GM23338 (cell line): ENCODE data around the gene EMC1. TPM values are rescaled to one million over a fixed set of nuclear protein-coding genes. Genes with fewer than 3 reads are reported as not detected.

Source experiments
- ATAC-seq: fragments of 200-7000 bp; cut with Tn5 transposase; 3 replicates; pipeline ENCODE4 v1.9.1; 2020
- DNase-seq: peaks from one replicate; pipeline ENCODE4 v3.0.0-alpha.2; 2015; ENCODE audit warnings: low spot score
- H2AFZ ChIP-seq: fragments of 200-600 bp; sonication (generic); 2 replicates; pipeline ENCODE4 v1.8.0; 2016; ENCODE audit warnings: antibody characterized with exemption, mild to moderate bottlenecking, moderate library complexity
- H3F3A ChIP-seq: fragments of 200-600 bp; sonication (generic); replicated peaks from 2 replicates; pipeline ENCODE4 v1.8.0; 2017; ENCODE audit warnings: antibody characterized with exemption, mixed run types, low read depth
- H3K27ac ChIP-seq: fragments of 200-600 bp; sonication (generic); 2 replicates; pipeline ENCODE4 v1.6.1; 2016; ENCODE audit warnings: low read depth
- H3K27me3 ChIP-seq: fragments of 200-600 bp; sonication (generic); 2 replicates; pipeline ENCODE4 v1.8.0; 2016; ENCODE audit warnings: mild to moderate bottlenecking, mixed run types, moderate library complexity; ENCODE audit not compliant: insufficient read depth
- H3K36me3 ChIP-seq: fragments of 200-600 bp; sonication (generic); 2 replicates; pipeline ENCODE4 v1.8.0; 2016; ENCODE audit warnings: mild to moderate bottlenecking; ENCODE audit not compliant: insufficient read depth
- H3K4me1 ChIP-seq: fragments of 200-600 bp; sonication (generic); 2 replicates; pipeline ENCODE4 v1.8.0; 2016; ENCODE audit warnings: mild to moderate bottlenecking, moderate library complexity; ENCODE audit not compliant: insufficient read depth
- H3K4me2 ChIP-seq: fragments of 200-600 bp; sonication (generic); 2 replicates; pipeline ENCODE4 v1.7.1; 2017; ENCODE audit warnings: mixed run types
- H3K4me3 ChIP-seq: fragments of 200-600 bp; sonication (generic); 2 replicates; pipeline ENCODE4 v1.6.1; 2016; ENCODE audit warnings: mixed run types
- H3K79me2 ChIP-seq: fragments of 200-600 bp; sonication (generic); replicated peaks from 2 replicates; pipeline ENCODE4 v1.8.0; 2017; ENCODE audit warnings: mild to moderate bottlenecking; ENCODE audit not compliant: insufficient read depth
- H3K9me2 ChIP-seq: fragments of 200-600 bp; sonication (generic); 2 replicates; pipeline ENCODE4 v1.8.0; 2017; ENCODE audit not compliant: insufficient read depth
- H4K20me1 ChIP-seq: fragments of 200-600 bp; sonication (generic); replicated peaks from 2 replicates; pipeline ENCODE4 v1.8.0; 2017; ENCODE audit warnings: mild to moderate bottlenecking; ENCODE audit not compliant: insufficient read depth
- H3K27ac Mint-ChIP-seq: 2 replicates; pipeline ENCODE4 v1.8.0; 2020; ENCODE audit warnings: inconsistent platforms, mild to moderate bottlenecking, moderate library complexity, mixed read lengths
- H3K27me3 Mint-ChIP-seq: 3 replicates; pipeline ENCODE4 v1.8.0; 2022; ENCODE audit warnings: low read depth, mild to moderate bottlenecking, moderate library complexity, mixed read lengths, inconsistent platforms; ENCODE audit not compliant: insufficient read depth, poor library complexity
- H3K36me3 Mint-ChIP-seq: 3 replicates; pipeline ENCODE4 v1.8.0; 2021; ENCODE audit warnings: low read depth, mild to moderate bottlenecking, inconsistent platforms, moderate library complexity, mixed read lengths
- H3K4me1 Mint-ChIP-seq: 3 replicates; pipeline ENCODE4 v1.8.0; 2020; ENCODE audit warnings: mild to moderate bottlenecking, inconsistent platforms, mixed read lengths
- H3K4me3 Mint-ChIP-seq: 3 replicates; pipeline ENCODE4 v1.8.0; 2021; ENCODE audit warnings: moderate library complexity, mild to moderate bottlenecking, inconsistent platforms, mixed read lengths
- H3K9me3 Mint-ChIP-seq: 3 replicates; pipeline ENCODE4 v1.8.0; 2020; ENCODE audit warnings: moderate library complexity, mild to moderate bottlenecking, inconsistent platforms, mixed read lengths
- EZH2 ChIP-seq: fragments of 200-600 bp; sonication (generic); IDR thresholded peaks from one replicate; pipeline ENCODE4 v1.8.0; 2017; ENCODE audit warnings: antibody characterized with exemption, mild to moderate bottlenecking, low read depth; ENCODE audit not compliant: unreplicated experiment
- EZH2phosphoT487 ChIP-seq: fragments of 200-600 bp; sonication (generic); IDR thresholded peaks from one replicate; pipeline ENCODE4 v1.8.1; 2018; ENCODE audit warnings: antibody characterized with exemption; ENCODE audit not compliant: unreplicated experiment
- NANOG ChIP-seq: IDR thresholded peaks from 2 replicates; pipeline ENCODE4 v1.6.1; 2016; ENCODE audit warnings: antibody characterized with exemption, borderline replicate concordance
- POLR2AphosphoS5 ChIP-seq: IDR thresholded peaks from 2 replicates; pipeline ENCODE4 v1.6.1; 2016; ENCODE audit warnings: antibody characterized with exemption, low read depth
- ZNF114 ChIP-seq: fragments of 250-450 bp; sonication (Bioruptor Pico); IDR thresholded peaks from 2 replicates; pipeline ENCODE4 v1.5.0; 2020; ENCODE audit warnings: mild to moderate bottlenecking, moderate library complexity
- polyA plus RNA-seq: library from polyadenylated mRNA; unstranded; fragments of >200 nt; fragmentation: Nextera tagmentation; extraction: Ambion mirVana; gene quantifications from 2 replicates; pipeline ENCODE4 v1.2.1, GENCODE V29; 2016
- total RNA-seq: library from RNA; depleted of rRNA; stranded (reverse); fragments of >200 nt; shearing (Covaris generic); gene quantifications from 2 replicates; pipeline ENCODE4 v1.2.3, GENCODE V29; 2014
- TF ChIP-seq, protein P1 (sequence below): fragments of 250-450 bp; sonication (Bioruptor Pico); IDR thresholded peaks from 2 replicates; pipeline ENCODE4 v1.5.0; 2020; ENCODE audit warnings: mild to moderate bottlenecking, moderate library complexity
- TF ChIP-seq, protein P2 (sequence below), 2 experiments: fragments of 200-600 bp in 1 of 2; sonication (generic) in 1 of 2; conservative IDR thresholded peaks; 2 replicates each; pipeline versions ENCODE4 v1.5.1 to v1.6.1; 2016 to 2017; ENCODE audit warnings: antibody characterized with exemption in 2 of 2, low read depth in 2 of 2, mild to moderate bottlenecking in 2 of 2, moderate library complexity in 1 of 2
- TF ChIP-seq, protein P3 (sequence below): IDR thresholded peaks from 2 replicates; pipeline ENCODE4 v1.6.1; 2016; ENCODE audit warnings: antibody characterized with exemption

Gene EMC1
- total and polyA plus RNA-seq, 2 experiments from 2014 or later, result 17.6 to 53.0 TPM

DNA sequence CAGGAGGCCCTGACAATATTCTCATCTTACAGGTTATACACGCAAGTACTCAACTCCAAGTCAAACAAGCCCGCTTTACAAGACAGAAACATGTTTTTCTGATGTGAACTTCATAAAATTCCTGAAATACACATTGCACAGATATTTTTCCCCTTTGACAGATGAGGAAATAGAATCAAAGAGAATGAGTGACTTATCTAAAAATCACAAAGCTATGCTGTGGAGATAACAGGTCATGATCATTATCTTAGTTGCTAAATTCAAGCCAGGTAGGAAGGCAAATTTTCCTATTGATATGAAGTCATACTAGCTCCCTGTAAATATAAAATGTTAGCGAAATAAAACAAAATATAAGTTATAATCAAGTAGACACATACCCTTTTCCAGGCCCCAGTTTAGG is 59.5 kb downstream of the EMC1 start (continued):
- TF ChIP-seq, protein P1, sequence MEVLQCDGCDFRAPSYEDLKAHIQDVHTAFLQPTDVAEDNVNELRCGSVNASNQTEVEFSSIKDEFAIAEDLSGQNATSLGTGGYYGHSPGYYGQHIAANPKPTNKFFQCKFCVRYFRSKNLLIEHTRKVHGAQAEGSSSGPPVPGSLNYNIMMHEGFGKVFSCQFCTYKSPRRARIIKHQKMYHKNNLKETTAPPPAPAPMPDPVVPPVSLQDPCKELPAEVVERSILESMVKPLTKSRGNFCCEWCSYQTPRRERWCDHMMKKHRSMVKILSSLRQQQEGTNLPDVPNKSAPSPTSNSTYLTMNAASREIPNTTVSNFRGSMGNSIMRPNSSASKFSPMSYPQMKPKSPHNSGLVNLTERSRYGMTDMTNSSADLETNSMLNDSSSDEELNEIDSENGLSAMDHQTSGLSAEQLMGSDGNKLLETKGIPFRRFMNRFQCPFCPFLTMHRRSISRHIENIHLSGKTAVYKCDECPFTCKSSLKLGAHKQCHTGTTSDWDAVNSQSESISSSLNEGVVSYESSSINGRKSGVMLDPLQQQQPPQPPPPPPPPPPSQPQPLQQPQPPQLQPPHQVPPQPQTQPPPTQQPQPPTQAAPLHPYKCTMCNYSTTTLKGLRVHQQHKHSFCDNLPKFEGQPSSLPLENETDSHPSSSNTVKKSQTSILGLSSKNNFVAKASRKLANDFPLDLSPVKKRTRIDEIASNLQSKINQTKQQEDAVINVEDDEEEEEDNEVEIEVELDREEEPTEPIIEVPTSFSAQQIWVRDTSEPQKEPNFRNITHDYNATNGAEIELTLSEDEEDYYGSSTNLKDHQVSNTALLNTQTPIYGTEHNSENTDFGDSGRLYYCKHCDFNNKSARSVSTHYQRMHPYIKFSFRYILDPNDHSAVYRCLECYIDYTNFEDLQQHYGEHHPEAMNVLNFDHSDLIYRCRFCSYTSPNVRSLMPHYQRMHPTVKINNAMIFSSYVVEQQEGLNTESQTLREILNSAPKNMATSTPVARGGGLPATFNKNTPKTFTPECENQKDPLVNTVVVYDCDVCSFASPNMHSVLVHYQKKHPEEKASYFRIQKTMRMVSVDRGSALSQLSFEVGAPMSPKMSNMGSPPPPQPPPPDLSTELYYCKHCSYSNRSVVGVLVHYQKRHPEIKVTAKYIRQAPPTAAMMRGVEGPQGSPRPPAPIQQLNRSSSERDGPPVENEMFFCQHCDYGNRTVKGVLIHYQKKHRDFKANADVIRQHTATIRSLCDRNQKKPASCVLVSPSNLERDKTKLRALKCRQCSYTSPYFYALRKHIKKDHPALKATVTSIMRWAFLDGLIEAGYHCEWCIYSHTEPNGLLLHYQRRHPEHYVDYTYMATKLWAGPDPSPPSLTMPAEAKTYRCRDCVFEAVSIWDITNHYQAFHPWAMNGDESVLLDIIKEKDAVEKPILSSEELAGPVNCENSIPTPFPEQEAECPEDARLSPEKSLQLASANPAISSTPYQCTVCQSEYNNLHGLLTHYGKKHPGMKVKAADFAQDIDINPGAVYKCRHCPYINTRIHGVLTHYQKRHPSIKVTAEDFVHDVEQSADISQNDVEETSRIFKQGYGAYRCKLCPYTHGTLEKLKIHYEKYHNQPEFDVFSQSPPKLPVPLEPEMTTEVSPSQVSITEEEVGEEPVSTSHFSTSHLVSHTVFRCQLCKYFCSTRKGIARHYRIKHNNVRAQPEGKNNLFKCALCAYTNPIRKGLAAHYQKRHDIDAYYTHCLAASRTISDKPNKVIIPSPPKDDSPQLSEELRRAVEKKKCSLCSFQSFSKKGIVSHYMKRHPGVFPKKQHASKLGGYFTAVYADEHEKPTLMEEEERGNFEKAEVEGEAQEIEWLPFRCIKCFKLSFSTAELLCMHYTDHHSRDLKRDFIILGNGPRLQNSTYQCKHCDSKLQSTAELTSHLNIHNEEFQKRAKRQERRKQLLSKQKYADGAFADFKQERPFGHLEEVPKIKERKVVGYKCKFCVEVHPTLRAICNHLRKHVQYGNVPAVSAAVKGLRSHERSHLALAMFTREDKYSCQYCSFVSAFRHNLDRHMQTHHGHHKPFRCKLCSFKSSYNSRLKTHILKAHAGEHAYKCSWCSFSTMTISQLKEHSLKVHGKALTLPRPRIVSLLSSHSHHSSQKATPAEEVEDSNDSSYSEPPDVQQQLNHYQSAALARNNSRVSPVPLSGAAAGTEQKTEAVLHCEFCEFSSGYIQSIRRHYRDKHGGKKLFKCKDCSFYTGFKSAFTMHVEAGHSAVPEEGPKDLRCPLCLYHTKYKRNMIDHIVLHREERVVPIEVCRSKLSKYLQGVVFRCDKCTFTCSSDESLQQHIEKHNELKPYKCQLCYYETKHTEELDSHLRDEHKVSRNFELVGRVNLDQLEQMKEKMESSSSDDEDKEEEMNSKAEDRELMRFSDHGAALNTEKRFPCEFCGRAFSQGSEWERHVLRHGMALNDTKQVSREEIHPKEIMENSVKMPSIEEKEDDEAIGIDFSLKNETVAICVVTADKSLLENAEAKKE, result no peak
- TF ChIP-seq, protein P2, sequence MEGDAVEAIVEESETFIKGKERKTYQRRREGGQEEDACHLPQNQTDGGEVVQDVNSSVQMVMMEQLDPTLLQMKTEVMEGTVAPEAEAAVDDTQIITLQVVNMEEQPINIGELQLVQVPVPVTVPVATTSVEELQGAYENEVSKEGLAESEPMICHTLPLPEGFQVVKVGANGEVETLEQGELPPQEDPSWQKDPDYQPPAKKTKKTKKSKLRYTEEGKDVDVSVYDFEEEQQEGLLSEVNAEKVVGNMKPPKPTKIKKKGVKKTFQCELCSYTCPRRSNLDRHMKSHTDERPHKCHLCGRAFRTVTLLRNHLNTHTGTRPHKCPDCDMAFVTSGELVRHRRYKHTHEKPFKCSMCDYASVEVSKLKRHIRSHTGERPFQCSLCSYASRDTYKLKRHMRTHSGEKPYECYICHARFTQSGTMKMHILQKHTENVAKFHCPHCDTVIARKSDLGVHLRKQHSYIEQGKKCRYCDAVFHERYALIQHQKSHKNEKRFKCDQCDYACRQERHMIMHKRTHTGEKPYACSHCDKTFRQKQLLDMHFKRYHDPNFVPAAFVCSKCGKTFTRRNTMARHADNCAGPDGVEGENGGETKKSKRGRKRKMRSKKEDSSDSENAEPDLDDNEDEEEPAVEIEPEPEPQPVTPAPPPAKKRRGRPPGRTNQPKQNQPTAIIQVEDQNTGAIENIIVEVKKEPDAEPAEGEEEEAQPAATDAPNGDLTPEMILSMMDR (conservative IDR thresholded peaks at IDR 0.05; ENCODE audit: low read depth in 2 of 2), result no peak
- no peak for TF ChIP-seq POLR2AphosphoS5
- TF ChIP-seq EZH2, result no peak
- TF ChIP-seq, protein P3, sequence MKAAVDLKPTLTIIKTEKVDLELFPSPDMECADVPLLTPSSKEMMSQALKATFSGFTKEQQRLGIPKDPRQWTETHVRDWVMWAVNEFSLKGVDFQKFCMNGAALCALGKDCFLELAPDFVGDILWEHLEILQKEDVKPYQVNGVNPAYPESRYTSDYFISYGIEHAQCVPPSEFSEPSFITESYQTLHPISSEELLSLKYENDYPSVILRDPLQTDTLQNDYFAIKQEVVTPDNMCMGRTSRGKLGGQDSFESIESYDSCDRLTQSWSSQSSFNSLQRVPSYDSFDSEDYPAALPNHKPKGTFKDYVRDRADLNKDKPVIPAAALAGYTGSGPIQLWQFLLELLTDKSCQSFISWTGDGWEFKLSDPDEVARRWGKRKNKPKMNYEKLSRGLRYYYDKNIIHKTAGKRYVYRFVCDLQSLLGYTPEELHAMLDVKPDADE, result no peak
- no peak for TF ChIP-seq EZH2phosphoT487

DNA sequence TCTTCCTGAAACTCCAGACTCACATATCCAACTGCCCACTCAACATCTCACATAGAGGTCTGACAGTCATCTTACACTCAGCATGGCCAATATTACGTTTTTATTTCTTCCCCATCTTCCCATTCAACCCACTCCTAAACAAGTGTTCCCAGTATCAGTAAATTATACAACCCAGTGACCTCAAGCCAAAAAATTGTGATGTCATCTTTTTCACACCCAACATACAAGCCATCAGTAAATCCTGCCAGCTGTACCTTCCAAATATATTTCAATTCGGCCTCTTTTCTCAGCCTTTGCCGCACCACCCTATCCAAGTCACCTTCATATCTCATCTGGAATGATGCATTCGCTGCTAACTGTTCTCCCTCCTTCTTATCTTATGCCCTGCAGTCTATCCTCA is 60.9 kb downstream of the EMC1 start:
- ATAC-seq, result no peak
- peaks cover 77% of the 10 kb centered on the region for H3K36me3 ChIP-seq
- H3K4me1 ChIP-seq, result no peaks in the 10 kb centered on the region; the same call in 1 of the 2 replicates
- H3K79me2 ChIP-seq, result peaks cover 42% of the 10 kb centered on the region
- H3K9me2 ChIP-seq, result no peaks in the 10 kb centered on the region
- no peaks in the 10 kb centered on the region for H3F3A ChIP-seq
- H3K27ac ChIP-seq, result no peak overlapping the region
- no peak overlapping the region for H2AFZ ChIP-seq
- H3K27ac Mint-ChIP-seq, result no peak overlapping the region
- no peak for DNase-seq
- H4K20me1 ChIP-seq, result peaks cover 32% of the 10 kb centered on the region
- H3K36me3 Mint-ChIP-seq, result peaks cover 79% of the 10 kb centered on the region
- H3K27me3 ChIP-seq, result no peaks in the 10 kb centered on the region
- H3K9me3 Mint-ChIP-seq, result no peaks in the 10 kb centered on the region
- H3K4me1 Mint-ChIP-seq, result peaks cover 12% of the 10 kb centered on the region
- H3K4me3 ChIP-seq, result no peak overlapping the region
- H3K4me3 Mint-ChIP-seq, result no peak overlapping the region
- peaks cover 4% of the 10 kb centered on the region for H3K27me3 Mint-ChIP-seq
- no peak overlapping the region for H3K4me2 ChIP-seq
- TF ChIP-seq ZNF114 (CRISPR knock-in tag), result no peak
- TF ChIP-seq NANOG, result no peak
- TF ChIP-seq, protein P1, result no peak
